HG03460 (cell line): Measurements from ENCODE around the gene SF3B2.
A peak's percentile ranks its signal among the peaks of the same experiment; 100 is the strongest.

Experiments used
- ATAC-seq: cut with Tn5 transposase; IDR thresholded peaks from one replicate; pipeline ENCODE4 v1.9.1; 2021; ENCODE audit not compliant: unreplicated experiment

SF3B2 gene

DNA sequence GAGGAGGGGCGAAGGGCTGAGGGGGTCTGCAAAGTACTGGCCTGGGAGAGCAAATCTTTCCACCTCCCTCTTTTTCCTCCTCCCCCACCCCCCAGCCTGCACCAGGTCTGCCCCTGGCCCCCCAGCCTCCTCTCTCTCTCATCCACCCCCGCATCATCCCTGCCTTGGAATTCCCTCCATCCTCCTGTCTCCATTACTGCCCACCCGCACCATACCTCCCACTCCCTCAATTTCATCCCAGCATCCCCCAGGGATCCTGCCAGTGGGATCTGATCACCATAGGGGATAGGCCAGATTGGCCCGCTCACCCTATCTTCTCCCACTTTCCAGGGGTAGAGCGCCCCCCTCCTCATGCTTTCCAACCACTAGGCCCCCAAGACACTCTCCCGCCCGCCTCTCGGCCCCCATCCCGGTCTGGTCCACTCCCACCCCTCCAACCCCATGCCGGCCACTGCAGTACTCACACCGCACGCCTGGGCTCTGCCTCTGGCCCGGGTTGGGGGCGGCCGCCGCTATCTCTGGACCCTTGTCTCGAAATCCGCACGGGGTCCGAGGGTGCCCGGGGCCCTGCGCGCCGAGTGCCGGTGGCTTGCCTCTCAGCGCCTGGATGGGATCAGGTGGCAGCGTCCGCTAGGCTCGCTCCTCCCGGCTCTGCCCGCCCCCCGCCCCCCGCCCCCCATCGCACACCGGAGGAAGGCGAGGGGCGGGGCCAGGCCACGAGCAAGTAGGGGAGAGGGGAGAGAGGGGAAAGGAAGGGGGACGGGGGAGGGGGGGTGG, 3.4 kb upstream of the SF3B2 start, which contains the start of gene GAL3ST3:
TSS of gene GAL3ST3 (minus strand) at position 615 of the 777 bp plus-strand sequence. CDS start 3,746 bp downstream, outside the sequence.
- ATAC-seq: no peak

DNA sequence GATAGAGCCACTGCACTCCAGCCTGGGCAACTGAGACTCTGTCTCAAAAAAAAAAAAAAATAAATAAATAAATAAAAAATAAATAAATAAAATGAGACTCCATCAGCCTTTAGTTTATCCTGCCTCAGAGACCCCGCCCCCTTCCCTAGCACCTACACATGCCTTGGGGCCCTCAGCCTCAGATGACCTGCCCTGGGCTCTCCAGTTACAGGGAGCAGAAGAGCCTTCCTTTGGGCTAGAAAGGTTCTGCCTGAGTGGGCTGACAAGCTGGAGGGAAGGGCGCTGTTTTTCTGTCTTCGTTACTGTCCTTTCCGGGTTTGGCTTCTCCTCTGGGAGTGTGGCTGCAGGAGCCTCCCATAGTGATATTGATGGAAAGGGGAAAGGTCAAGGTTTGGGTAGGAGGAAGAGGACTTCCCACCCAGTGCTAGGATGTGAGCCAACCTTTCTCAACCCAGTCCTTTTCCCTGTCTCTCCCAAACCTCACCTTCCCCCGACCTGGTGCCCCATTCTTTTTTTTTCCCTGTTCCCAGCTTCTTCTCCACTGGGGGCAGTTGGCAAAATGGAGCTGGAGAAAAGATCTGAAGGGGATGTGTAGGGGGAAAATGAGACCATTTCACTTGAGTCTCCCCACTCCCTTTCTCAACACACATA, 1.5 kb upstream of the SF3B2 start:
- no peak for ATAC-seq

DNA sequence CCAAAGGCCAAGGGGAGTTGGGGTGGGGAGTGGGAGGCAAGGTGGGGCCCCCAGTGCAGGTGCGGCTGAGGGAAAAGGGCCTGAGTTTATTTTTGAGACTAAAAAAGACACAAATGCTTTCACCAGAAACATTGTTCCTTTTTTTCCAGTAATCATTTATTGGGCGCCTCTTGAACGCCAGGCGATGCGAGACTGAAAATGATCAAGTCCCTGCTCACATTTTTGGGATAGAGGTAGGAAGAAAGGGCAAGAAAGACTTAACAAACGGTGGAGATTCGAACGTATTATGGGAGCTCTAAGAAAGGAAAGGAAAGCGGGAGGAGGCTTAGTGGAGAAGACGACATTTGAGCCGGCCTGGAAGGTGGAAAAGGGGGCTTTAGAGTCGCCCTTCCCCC, 796 bp upstream of the SF3B2 start:
- no peak for ATAC-seq

DNA sequence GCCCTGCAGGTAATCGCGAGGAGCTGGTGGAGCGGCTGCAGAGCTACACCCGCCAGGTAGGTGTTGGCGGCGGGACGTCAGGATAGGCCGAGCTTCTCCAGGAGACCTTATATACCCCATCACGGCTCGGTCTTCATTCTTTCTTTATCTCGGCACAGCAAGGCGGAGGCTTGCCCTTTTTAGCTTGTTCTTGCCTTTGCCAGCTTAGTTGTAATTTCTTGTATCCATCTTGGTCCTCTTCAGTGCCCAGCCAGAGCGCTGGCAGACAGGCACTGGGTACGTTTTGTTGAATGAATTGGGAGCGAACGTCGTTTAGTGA, 459 bp downstream of the SF3B2 start:
- ATAC-seq: no peak

GRCh38 chr11:66055021-66055420, 2.9 kb downstream of the SF3B2 start:
- no peak for ATAC-seq

- ATAC-seq: no peak
Observed at GRCh38 chr11:66056501-66056900, 4.3 kb downstream of the SF3B2 start.

DNA sequence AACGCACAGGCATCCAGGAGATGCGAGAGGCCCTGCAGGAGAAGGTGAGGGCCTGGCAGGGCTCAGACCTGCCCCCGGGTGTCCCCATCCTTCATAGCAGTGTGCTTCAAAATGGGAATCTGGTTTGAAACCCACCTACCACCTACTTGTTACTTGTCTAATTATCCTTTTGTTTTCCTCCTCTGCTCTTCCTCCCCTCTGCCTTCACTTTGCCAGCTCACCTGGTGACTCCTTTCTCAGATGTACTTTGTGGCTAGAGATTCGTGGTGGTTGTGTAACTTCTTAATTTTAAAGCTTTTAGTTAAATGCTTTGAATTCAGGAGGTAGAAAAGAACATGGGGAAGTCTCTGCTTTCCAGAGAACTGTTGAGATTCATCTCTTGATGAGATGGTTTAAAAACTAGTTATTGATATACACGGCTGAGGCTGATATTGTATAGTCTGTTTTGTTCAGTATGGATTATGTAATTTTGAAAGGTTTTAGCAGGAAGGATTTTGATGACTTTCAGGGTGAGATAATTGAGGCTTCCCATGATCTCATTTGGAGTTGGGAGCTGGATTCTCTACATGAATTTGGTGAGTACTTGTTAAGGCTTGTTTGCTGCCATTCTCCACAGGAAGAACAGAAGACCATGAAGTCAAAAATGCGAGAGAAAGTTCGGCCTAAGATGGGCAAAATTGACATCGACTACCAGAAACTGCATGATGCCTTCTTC, 8.0 kb downstream of the SF3B2 start:
- no peak for ATAC-seq

DNA sequence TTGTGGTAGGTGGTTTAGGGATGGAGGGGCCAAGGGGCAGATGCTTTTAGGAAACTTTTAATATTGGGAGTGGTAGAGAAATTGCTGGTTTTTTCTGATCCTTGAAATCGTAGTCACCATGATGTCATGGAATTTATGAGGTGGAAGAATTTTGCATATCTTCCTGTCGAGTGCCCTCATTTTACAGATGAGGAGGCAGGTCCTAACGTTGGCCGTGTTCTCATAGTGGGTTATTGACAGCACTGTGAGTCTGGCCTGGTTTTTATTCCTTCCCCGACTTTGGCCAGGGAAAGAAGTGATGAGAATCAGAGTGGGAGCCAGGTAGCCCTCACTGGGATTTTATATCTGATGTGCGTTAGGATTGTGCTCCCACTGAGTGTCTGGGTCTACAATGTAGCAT, 9.1 kb downstream of the SF3B2 start:
- no peak for ATAC-seq

DNA sequence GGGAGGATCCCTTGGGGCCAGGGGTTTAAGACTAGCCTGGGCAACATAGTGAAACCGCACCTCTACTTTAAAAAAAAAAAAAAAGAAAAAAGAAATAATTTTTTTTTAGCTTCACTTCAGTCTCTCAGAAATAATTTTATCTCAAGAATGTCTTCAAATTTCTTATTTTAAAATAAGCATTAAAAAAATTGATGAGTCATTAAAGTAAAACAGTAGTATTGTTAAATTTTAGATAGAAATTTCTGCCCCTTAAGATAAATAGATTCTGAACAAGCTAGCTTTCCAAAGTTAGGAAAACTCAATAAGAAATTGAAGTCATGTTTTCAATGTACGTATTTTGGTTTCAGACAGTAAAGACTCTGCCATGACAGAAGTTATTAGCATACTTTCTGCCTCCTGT, 10.2 kb downstream of the SF3B2 start:
- no peak for ATAC-seq

- no peak for ATAC-seq
Observed at GRCh38 chr11:66063900-66064299, 11.7 kb downstream of the SF3B2 start.

DNA sequence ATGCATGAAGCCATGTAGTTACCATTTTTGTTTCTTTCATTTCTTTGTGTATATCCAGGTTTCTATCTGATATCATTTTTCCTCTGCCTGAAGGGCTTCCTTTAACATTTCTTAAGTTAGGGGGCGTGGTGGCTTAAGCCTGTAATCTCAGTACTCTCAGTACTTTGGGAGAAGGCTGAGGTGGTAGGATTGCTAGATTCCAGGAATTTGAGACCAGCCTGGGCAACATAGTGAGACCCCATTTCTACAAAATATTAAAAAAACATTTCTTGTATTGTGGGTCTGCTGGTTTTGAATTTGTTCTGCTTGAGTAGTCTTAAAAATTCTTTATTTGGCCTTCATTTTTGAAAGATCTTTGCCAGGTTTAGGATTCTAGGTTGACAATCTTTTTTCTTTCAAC, 12.4 kb downstream of the SF3B2 start:
- no peak for ATAC-seq

DNA sequence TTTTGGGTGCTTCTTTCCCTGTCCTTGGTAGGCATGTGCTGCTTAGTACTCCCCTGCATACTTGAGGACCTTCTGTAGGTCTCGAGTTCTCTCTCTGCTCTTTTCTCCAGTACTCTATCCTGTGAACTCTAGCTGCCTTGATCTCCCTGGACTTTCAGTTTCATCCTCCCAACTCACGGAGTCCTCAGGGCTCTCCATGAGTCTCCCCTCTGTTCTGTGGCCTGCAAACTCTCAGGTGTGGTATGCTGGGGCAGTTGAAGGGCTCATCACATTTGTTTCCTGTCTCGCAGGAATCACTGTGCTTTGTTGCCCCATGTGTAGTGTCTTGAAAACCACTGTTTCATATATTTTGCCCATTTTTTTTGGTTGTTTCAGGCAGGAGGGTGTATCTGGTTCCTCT, 14.6 kb downstream of the SF3B2 start:
- ATAC-seq: no peak

GRCh38 chr11:66067640-66068039, 15.5 kb downstream of the SF3B2 start:
- ATAC-seq: no peak

DNA sequence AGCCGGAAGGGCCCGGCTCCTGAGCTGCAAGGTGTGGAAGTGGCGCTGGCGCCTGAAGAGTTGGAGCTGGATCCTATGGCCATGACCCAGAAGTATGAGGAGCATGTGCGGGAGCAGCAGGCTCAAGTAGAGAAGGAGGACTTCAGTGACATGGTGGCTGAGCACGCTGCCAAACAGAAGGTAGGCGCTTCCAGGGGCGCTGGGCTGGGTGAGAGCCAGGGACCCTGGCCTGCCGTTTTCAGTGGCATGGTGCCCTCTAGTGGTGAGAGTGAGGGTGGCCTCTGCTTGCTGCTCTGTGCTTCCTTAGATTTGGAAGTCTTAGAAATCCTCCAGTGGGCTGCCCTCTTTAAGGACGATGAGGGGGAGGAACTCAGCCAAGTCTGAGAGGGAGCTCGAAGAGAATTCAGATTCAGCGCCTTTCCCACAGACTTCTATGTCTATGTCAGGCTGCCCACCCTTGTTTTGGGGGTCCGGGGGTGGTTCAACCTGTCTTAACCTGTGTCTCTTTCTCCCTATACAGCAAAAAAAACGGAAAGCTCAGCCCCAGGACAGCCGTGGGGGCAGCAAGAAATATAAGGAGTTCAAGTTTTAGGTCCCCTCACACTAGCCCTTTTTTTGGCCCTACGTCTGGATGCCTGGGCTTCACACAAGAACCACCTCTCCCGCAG, 16.1 kb downstream of the SF3B2 start:
- no peak for ATAC-seq

- ATAC-seq: peak; percentile 16
Observed at GRCh38 chr11:66068923-66069714, 17.0 kb downstream of the SF3B2 start.

- peak; percentile 41 for ATAC-seq
Observed at GRCh38 chr11:66069715-66070603, 17.8 kb downstream of the SF3B2 start, which contains the start of gene PACS1. TSS of gene PACS1 (plus strand) at chr11:66070272. CDS start at chr11:66070487, 215 bp downstream.

DNA sequence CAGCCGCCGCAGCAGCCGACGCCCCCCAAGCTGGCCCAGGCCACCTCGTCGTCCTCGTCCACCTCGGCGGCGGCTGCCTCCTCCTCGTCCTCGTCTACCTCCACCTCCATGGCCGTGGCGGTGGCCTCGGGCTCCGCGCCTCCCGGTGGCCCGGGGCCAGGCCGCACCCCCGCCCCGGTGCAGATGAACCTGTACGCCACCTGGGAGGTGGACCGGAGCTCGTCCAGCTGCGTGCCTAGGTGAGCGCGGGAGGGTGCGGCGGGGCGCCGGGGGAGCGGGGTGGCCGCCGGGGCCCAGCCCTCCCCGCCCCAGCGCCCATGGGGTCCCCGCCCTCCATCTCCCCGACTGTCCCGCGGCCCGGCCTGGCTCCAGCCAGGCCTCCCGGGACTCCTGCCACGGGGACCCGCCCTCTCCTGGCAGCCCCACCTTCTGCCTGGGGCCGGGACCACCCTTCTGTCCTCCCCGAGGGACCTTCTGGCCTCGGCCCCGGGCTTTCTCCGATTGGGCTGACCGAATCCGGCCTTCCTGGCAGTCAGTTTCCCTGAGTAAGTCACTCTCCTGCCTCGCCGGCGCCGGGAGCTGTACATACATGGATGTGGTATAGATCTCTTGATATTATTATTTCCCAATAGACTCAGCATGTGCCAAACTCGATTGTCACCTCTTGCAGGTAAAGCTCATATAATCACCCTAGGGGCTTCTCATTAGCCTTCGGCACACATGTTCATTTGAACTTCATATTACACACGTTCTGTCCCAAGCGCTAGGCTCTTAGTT, 18.6 kb downstream of the SF3B2 start:
- peak; percentile 12 for ATAC-seq

DNA sequence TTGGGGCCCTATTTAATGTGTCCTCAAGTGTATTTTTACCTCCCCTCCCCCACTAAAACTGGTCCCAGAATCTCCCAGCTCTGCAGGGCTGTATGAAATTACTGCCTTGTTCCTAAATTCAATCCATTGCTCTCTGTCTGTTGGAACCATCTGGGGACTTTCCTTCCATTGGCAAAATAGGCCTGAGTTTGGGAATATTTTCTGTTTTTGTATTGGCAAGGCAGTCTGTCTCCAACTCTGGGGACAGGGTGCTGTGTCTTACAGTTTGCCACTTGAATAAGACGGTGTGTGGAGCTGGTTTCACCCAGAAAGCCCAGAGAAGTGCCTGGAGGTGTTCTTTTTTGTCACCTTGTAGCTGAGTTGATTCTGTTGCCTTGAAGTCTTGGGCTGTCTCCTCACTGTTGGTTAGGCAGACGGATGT, 19.2 kb downstream of the SF3B2 start:
- ATAC-seq: no peak

- no peak for ATAC-seq
Observed at GRCh38 chr11:66072081-66072480, 19.9 kb downstream of the SF3B2 start.
